Renal cortex interstitium (tissue), 11 donors: ENCODE data around the gene HOXC9. TPM values are rescaled to one million over a fixed set of nuclear protein-coding genes. Genes with fewer than 3 reads are reported as not detected.

Source experiments
- DNase-seq, 11 donors: peaks; one replicate each; pipeline ENCODE4 v3.0.0-alpha.2; 2013; ENCODE audit warnings: low read depth in 9 of 11, low spot score in 4 of 11; ENCODE audit errors: extremely low read depth in 1 of 11
- polyA plus RNA-seq, 3 donors: library from polyadenylated mRNA; unstranded; fragments of 120-200 nt; gene quantifications; one replicate each; pipeline ENCODE4 v1.2.1, GENCODE V29; 2013; ENCODE audit not compliant: insufficient read length in 3 of 3

HOXC9 gene
- polyA plus RNA-seq, 3 donors: 25.5 to 34.1 (median 26.5) TPM

GRCh38 chr12:53958128-53958527, 41.8 kb upstream of the HOXC9 start:
- DNase-seq: no peak

DNA sequence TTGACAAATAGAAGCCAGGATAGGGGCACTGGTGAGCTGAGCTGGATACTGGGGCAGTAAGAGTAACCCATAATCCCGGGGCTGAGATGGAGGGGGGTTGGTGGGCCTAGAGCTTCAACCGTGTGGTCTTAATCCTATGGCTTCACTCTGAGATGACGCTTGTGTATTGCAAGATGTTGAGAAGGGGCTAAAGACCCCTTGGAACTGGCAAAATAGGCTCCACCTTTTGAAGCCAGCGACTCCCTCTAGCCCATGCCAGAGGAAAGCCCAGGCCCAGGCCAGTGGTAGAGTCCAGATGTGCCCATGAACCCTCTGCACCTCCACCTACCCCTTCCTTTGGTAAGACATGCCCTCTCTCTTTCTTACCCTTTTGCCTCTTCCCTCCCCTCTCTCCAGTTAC, 40.6 kb upstream of the HOXC9 start:
- no peak for DNase-seq

DNA sequence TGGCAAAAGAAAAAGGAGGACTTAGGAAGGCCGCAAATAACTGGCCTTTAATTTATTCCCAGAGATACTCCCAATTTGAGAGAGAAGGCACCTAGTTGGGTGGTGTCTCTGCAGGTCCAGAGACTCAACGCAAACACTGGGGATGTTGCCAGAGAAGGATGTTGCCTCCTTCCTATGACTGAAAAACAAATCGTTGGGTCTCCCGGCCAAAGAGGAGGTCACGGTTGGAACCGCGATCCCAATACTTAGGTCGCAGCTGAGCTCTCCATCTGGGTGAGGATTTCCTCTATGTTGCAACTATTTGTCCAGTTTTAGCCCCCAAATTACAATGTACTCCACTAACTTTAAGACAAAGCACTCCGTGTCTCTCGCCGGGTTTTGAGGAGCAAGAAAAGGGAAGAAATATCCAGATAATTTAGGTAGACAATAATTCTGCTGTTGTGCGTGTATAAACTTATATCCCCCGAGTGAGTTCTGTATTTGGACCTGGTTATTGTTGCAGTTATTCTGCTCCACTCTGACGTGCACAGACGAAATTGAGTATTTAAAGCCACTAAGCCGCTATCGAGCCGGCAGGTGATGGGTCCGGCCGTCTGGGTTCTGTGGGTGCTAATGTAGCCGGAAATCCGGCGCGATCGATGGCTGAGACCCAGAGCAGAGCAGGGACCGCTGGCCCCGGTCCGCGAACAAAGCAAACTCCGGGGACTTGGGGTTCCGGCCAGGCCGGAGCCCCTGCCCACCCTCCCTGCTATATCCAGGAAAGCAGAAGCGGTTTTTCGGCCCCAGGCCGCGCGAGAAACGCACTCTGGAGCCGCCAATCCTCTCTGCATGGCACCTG, 39.6 kb upstream of the HOXC9 start:
- no peak for DNase-seq

DNA sequence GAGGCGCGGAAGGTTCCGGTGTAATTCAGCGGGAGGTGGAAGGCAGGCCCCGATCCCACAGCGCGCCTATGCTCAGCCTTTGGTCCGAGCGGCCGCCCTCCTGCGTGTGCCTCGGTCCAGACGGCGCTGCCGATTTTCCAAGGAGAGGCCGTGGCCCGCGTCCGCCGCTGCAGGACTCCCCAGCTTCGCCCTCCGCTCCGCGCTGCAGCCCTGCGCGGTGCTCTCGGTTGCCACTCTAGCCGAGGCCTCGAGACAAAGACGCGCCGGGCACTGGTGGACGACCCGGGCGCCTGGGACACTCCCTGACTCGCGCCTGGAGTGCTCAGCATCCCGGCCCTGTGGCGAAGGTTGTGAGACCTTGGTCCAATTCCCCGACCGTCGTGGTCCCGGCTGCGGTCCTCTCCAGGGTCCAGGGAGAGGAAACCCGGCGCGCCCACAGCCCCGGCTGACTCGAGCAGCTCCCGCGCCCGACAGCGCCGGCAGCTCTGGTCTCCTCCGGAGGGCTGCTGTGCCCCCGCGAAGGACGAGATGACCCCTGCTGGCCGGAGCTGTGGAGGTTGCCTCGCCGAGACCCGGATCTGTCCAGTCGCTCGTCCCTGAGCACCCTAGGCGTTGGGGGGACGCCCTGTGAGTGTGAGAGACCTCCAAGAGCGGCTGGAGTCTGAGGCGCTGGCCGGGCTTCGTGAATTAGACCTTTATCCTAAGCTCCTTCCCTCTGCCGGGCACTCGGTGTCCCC, 38.8 kb upstream of the HOXC9 start:
- no peak for DNase-seq

GRCh38 chr12:53963005-53963404, 37.0 kb upstream of the HOXC9 start:
- no peak for DNase-seq

GRCh38 chr12:53963434-53964314, 36.3 kb upstream of the HOXC9 start:
- no peak for DNase-seq

DNA sequence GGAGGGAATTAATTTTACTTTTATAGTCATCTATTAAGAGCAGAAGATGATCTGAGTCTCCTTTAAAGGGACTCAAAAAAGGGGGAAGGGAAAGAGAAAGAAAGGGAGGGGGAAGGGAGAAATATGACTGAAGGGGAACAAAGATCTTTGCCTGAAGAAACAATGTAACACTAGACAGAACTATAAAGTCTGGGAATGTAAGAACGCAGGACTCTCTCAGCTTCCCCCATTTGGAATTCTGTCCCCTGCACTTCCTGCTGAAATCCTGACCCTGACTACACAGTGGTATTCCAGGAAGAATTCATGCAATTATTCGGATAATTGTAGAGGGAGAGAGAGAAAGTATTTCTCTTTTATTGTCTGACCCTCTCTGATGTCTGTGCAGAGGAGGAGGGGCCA, 35.6 kb upstream of the HOXC9 start:
- DNase-seq: no peak

GRCh38 chr12:53965281-53966084, 34.5 kb upstream of the HOXC9 start:
- no peak for DNase-seq

DNA sequence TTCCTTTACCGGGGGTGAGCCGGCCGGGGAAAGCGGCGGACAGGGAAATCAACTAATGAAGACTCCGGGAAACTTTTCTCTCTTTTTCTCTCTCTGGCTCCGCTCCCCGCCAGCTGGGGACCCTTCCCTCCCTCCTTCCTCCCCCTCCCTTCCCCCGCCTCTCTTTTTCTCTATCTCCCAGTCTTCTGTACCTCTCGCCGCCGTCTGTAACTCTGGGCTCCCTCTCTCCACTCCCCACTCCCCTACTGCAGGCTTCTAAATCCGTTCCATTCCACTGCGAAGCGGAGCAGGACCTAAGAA, 33.9 kb upstream of the HOXC9 start:
- DNase-seq: no peak

DNA sequence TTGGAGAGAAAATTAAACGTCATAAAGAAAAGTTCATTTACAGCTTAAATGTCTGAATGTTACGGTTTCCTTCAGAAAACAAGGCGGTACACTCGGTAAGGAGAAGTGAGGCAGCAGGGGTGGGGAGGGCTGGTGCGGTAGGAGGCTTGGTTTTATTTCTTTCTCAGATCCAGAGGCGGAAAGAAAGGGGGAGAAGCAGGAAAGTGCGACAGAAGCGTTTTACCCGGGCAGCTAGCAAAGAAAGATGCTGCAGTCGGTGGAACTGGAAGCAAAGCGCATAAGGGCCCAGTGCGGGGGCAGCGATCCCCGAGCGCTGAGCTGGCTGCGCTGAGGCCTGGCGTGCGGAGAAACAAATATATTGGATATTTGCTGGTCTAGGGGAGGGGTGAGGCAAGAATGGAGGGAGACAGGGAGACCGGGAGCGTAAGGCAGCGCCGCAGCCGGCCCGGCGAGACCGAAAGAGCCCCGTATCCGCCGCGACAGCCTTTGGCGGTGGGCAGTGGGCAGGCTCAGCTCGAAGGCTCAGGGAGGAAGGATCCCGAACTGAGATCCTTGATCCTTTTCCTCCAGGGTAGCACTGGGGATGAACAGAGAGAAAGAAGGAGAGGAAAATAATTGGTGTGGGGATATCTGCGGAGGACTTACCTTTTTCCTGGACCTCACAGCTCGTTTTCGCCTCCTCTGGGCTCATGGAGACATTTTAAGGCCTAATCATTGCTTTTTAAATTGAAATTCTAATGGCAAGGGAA, 33.4 kb upstream of the HOXC9 start:
- no peak for DNase-seq

DNA sequence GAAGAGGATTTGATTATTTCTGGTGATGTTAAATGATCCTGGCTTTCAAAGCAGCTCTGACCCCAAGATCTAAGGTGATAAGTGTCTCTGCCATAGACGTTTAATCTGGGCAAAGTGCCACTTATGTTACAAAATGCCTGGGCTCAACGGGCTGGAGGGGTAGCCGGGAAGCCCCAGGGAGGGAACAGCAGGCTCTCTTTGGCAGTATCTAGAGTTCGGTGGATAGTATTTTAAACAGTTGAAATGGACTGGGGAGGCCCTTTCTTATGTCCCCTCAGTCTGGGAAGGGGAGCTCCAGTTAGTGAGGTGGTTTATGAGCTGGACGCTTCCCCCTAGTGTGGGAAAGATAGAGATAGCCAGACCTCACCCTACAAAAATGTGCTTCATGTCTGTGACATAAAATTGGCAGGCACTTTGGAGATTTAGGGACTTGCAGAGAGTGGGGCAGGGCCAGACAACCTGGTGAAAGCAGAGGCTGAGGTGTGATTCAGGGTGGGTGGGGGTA, 32.5 kb upstream of the HOXC9 start:
- DNase-seq: no peak

GRCh38 chr12:53968214-53969127, 31.5 kb upstream of the HOXC9 start:
- no peak for DNase-seq

DNA sequence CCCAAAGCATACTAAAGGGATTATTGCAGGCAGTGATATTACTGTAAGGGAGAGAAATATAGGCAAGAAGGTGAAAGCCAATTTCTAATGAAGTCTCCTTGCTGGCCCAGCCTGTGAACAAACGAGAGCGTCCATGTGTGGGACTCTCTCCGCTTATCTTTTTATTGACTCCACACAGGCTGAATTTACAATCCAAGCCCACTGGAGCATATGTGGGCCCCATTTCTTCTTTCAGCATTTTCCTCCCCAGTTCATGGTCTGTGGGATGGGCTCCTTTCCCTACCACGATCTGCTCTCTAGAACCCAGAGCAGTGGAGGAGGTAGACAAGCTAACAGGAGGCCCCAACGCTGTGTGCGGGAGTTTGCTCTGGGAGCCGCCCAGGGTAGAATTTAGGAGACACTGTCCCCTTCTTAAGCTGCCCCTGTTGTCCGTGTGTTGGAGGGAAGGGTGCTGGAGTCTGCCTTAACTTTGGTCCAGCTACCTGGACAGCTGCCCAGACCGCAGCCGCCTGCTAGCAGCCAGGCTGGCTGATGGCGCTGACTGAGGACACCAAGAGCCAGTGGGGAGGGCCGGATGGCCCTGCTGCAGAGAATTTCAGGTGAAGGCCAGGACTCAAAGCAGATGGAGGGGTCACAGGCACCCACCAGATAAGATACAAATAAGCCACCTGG, 30.2 kb upstream of the HOXC9 start:
- no peak for DNase-seq

GRCh38 chr12:53970451-53970850, 29.5 kb upstream of the HOXC9 start:
- DNase-seq: no peak

GRCh38 chr12:53971129-53971528, 28.8 kb upstream of the HOXC9 start:
- DNase-seq: no peak

- no peak for DNase-seq
These were observed 28.3 kb upstream of the HOXC9 start for GRCh38 chr12:53971686-53972085.
